Stimulated activated naive B cell treated with anti-CD40 and anti-IgM and Interleukin-4, amounts not matched to agents 10 μg/mL and 1 μg/mL and 100 μg/mL, for 72 hours (primary cell): Measurements from ENCODE around the gene STMND1.
A peak's percentile ranks its signal among the peaks of the same experiment; 100 is the strongest.

Source experiments
- ATAC-seq, 2 donors: fragments of 150-1000 bp; cut with Tn5 transposase; replicated peaks; 2 replicates each; pipeline ENCODE4 v1.10.0; 2021; ENCODE audit warnings: moderate library complexity in 1 of 2
- DNase-seq: peaks from one replicate; pipeline ENCODE4 v3.0.0; 2021
- H3K27ac Mint-ChIP-seq: one replicate; pipeline ENCODE4 v1.8.0; 2022; ENCODE audit warnings: mild to moderate bottlenecking, mixed read lengths
- H3K27me3 Mint-ChIP-seq, 2 donors: one replicate each; pipeline ENCODE4 v1.8.0; 2022; ENCODE audit warnings: mixed read lengths in 2 of 2
- H3K36me3 Mint-ChIP-seq, 2 donors: one replicate each; pipeline ENCODE4 v1.8.0; 2022; ENCODE audit warnings: mixed read lengths in 2 of 2, mild to moderate bottlenecking in 1 of 2
- H3K4me1 Mint-ChIP-seq, 2 donors: one replicate each; pipeline ENCODE4 v1.8.0; 2022; ENCODE audit warnings: mixed read lengths in 2 of 2, mild to moderate bottlenecking in 1 of 2
- H3K4me3 Mint-ChIP-seq, 2 donors: one replicate each; pipeline ENCODE4 v1.8.0; 2022; ENCODE audit warnings: mild to moderate bottlenecking in 2 of 2, mixed read lengths in 2 of 2, moderate library complexity in 1 of 2
- H3K9me3 Mint-ChIP-seq, 2 donors: one replicate each; pipeline ENCODE4 v1.8.0; 2022; ENCODE audit warnings: mixed read lengths in 2 of 2, mild to moderate bottlenecking in 1 of 2

Gene STMND1

DNA sequence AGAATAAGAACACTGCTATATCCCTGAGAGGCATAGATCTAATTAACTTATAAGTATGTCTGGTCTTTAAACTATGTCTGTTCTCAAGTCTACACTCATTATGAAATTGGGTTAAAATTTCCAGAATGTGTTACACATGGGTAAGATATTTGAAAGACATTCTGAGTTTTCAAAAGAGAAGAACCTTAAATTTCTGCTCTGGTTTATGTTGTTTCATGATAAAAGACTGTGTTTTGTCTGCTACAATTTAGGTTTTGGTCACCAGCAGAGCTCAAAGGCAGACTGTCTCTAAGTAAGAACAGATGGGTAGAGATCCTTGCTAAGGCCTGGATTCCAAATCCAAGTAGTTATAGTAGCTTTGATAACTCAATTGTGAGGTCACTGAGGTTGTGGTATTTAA, 6.0 kb downstream of the STMND1 start:
- H3K4me1 Mint-ChIP-seq, result no peaks in the 10 kb centered on the region
- no peak for ATAC-seq
- H3K4me3 Mint-ChIP-seq, result no peak overlapping the region
- H3K36me3 Mint-ChIP-seq, result no peaks in the 10 kb centered on the region
- H3K27me3 Mint-ChIP-seq, result peaks cover 9 to 16% of the 10 kb centered on the region in 2 donors
- DNase-seq, result no peak
- no peak overlapping the region for H3K27ac Mint-ChIP-seq
- H3K9me3 Mint-ChIP-seq, result peaks cover 5 to 6% of the 10 kb centered on the region in 2 donors

DNA sequence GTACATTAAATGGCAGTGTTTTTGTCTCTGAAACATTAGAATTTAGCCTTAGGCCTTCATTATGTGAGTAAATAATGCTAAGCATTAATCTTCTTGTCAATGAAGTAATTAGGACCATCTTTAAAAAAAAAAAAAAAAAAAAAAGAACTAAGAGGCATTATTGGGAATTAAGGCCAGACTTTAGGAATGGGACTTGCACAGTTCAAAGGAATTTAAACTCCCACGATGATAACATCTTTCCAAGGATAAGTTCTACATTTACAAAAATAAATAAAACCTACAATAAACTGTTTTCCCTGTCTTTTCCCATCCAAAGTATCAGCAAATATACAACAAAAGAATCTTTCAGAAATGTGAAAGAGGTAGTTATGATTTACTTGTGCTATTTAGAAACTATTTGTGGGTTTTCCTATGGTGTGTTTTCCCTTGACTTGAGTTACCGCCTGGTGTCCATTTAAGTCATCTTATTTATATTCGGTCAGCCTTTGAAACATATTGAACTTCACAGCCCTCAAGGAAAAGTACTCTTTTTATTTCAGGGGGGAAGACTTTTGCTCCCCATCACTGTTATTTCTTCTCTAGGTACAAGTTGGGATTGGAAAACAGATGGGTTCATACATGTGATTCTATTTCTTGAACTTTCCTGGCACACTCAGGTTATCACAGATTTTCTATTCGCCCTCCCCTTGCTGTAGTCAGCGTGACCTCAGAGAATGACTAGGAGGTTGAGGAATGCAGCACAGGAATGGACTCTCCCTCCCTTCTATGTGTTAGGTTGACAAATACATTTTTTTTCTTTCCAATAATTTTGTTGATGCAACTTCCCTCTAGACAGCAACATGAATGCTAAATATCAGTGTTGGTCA, 13.6 kb downstream of the STMND1 start:
- peaks cover 0 to 2% of the 10 kb centered on the region in 2 donors for H3K9me3 Mint-ChIP-seq
- ATAC-seq, result no peak
- no peak overlapping the region for H3K27ac Mint-ChIP-seq
- H3K4me1 Mint-ChIP-seq, result no peaks in the 10 kb centered on the region
- no peaks in the 10 kb centered on the region for H3K27me3 Mint-ChIP-seq
- DNase-seq, result no peak
- no peak overlapping the region for H3K4me3 Mint-ChIP-seq
- no peaks in the 10 kb centered on the region for H3K36me3 Mint-ChIP-seq

DNA sequence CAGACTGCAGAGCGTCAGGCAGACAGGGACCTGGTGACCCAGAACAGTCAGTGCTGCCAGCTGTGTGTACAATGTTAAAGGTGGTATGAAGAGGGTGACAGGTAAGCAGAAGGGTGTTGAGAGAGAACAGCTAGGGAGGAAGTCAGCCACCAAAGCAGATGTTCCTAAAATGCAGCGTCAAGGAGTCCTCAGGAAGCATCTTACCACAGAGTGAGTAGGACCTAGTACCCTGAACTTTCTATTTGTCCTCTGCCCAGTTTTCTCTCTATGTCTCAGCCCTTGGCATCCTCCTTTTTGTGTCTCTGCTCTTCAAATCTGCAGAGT, 14.2 kb downstream of the STMND1 start:
- Mint-ChIP-seq H3K27me3 (no peaks in the 10 kb centered on the region), H3K36me3 (no peaks in the 10 kb centered on the region), H3K27ac (no peak overlapping the region), H3K4me3 (no peak overlapping the region), H3K4me1 (no peaks in the 10 kb centered on the region), H3K9me3 (no peaks in the 10 kb centered on the region)
- ATAC-seq (no peak), DNase-seq (no peak)

DNA sequence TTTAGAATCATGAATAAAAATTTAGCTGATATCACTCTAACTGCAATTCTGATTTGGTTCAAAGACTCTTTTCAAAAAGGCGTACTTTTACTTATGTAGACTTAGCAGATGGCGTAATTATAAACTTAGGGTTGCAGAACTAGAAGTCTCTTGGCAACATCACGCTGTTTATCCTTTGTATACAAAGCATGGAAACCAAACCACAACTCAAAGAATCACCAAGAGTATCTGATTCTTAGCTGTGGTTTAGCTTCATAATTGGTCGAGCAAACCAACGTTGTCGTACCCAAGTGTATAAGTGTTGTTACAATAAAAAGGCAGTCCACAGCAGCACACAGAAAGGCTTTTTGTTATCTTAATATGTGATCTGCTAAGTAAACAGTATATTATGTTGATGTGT, 18.2 kb downstream of the STMND1 start:
- H3K36me3 Mint-ChIP-seq, result no peaks in the 10 kb centered on the region
- no peak for DNase-seq
- no peaks in the 10 kb centered on the region for H3K4me1 Mint-ChIP-seq
- no peaks in the 10 kb centered on the region for H3K27me3 Mint-ChIP-seq
- ATAC-seq, result no peak
- H3K9me3 Mint-ChIP-seq, result no peaks in the 10 kb centered on the region
- no peak overlapping the region for H3K27ac Mint-ChIP-seq
- no peak overlapping the region for H3K4me3 Mint-ChIP-seq

DNA sequence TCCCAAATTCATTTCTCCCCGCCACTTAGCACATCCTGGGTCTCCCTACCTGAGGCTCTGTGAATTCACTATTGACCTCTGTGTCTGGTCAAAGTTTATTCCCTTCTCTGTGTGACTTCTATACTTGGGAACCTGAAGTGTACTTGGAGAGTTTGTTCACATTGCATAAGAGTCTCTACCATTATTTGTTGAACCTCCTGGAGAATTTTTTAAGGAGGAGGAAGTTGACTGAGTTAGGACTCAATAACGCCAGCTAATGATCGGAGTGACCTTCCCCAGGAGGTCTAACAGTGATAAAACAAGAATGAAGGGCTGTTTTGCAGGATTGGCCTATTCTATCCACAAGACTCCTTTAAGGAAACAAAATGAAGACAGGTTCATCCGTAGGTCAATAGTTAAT, 23.6 kb downstream of the STMND1 start:
- no peak overlapping the region for H3K27ac Mint-ChIP-seq
- DNase-seq, result no peak
- ATAC-seq, result no peak
- no peaks in the 10 kb centered on the region for H3K36me3 Mint-ChIP-seq
- H3K27me3 Mint-ChIP-seq, result no peaks in the 10 kb centered on the region
- no peaks in the 10 kb centered on the region for H3K4me1 Mint-ChIP-seq
- H3K9me3 Mint-ChIP-seq, result no peaks in the 10 kb centered on the region
- no peak overlapping the region for H3K4me3 Mint-ChIP-seq

DNA sequence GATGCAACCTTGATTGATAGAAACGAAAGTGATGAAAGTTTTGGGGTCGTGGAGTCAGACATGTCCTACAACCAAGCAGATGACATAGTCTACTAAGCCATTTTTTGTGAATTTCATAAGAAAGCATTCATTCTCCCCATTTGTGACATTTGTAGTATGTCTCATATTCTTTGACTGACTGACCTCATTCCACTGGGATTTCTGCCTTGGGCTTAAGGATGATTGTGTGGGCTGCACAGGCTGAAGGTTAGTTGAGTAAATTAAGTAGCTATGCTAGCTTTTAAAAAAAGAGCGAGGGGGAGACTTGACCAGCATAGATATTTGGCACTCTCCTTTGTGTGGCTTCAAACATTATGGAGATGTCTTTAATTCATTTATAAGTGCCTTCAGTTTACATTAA, 28.9 kb downstream of the STMND1 start:
- Mint-ChIP-seq H3K4me3 (no peak overlapping the region), H3K27ac (no peak overlapping the region)

DNA sequence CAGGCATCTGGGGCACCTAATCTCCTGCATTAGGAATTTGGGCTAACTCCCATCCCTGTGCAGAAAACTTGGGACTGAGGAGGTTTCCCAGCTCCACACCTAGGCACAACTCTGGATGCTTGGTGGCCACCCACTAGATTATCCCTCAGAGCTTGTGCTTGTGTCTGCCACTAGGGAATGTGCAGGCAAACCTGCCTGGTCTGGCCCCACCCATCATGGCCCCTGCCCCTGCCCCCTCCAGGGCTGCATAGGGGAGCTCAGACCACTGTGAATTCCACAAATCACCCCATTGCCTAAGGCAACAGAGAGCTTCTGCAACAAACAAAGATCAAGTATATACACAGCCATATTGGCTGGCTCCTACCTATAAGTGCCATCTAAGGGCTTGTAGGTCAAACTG, 31.1 kb downstream of the STMND1 start:
- no peaks in the 10 kb centered on the region for H3K4me1 Mint-ChIP-seq
- H3K27me3 Mint-ChIP-seq, result peaks cover 0 to 5% of the 10 kb centered on the region in 2 donors
- H3K27ac Mint-ChIP-seq, result no peak overlapping the region
- H3K9me3 Mint-ChIP-seq, result peaks cover 16 to 18% of the 10 kb centered on the region in 2 donors
- no peak for DNase-seq
- H3K36me3 Mint-ChIP-seq, result peaks cover 0 to under 1% of the 10 kb centered on the region in 2 donors
- H3K4me3 Mint-ChIP-seq, result no peak overlapping the region
- no peak for ATAC-seq

More for the DNA sequence above, 28.9 kb downstream of the STMND1 start:
- Mint-ChIP-seq H3K36me3 (no peaks in the 10 kb centered on the region), H3K4me1 (no peaks in the 10 kb centered on the region), H3K27me3 (peaks cover 0 to 5% of the 10 kb centered on the region in 2 donors), H3K9me3 (peaks cover 6 to 10% of the 10 kb centered on the region in 2 donors)
- ATAC-seq (no peak), DNase-seq (no peak)

DNA sequence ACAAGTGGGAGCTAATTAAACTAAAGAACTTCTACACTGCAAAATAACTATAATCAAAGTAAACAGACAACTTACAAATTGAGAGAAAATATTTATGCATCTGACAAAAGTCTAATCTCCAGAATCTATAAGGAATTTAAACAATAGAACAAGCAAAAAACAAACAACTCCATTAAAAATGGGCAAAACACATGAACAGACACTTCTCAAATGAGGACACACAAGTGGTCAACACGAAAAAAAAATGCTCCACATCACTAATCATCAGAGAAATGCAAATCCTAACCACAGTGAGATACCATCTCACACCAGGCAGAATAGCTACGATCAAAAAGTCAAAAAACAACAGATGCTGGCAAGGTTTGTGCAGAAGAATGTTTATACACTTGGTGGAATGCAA, 36.2 kb downstream of the STMND1 start:
- peaks cover 0 to 2% of the 10 kb centered on the region in 2 donors for H3K36me3 Mint-ChIP-seq
- H3K9me3 Mint-ChIP-seq, result peaks cover 21 to 26% of the 10 kb centered on the region in 2 donors
- H3K27me3 Mint-ChIP-seq, result peaks cover 0 to 3% of the 10 kb centered on the region in 2 donors
- no peak overlapping the region for H3K27ac Mint-ChIP-seq
- ATAC-seq, result no peak
- H3K4me3 Mint-ChIP-seq, result no peak overlapping the region
- no peaks in the 10 kb centered on the region for H3K4me1 Mint-ChIP-seq
- DNase-seq, result no peak

DNA sequence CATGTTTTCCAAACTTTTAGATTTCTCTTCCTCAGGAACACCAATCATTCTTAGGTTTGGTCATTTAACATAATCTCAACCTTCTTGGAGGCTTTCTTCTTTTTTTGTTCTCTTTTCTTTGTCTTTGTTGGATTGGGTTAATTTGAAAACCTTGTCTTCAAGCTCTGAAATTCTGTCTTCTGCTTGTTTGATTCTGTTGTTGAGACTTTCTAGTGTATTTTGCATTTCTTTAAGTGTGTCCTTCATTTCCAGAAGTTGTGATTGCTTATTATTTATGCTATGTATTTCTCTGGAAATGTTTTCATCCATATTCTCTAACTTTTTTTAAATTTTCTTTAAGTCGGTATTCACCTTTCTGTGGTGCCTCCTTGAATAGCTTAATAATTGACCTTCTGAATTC, 42.2 kb downstream of the STMND1 start:
- no peak overlapping the region for H3K27ac Mint-ChIP-seq
- H3K4me1 Mint-ChIP-seq, result no peaks in the 10 kb centered on the region
- peaks cover 0 to 5% of the 10 kb centered on the region in 2 donors for H3K36me3 Mint-ChIP-seq
- no peak for ATAC-seq
- H3K9me3 Mint-ChIP-seq, result peaks cover 16 to 18% of the 10 kb centered on the region in 2 donors
- H3K27me3 Mint-ChIP-seq, result peaks cover 0 to 5% of the 10 kb centered on the region in 2 donors
- no peak overlapping the region for H3K4me3 Mint-ChIP-seq
- DNase-seq, result no peak

DNA sequence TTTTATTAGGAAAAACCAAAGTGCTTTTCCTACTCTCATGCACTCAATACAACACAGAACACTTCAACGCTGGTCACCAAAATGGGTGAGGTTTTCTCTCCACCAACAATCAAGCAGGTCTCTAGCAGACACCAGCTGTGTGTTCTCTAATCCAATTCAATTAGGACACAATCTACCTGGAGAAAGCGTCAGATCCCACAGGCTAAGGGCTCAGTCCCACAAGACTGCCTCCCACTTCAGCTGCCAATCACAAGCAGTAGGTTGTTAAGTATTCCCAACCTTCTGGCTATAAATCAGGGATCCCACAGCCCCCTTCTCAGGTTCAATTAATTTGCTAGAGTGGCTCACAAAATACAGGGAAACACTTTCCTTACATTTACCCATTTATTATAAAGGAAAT, 47.7 kb downstream of the STMND1 start:
- Mint-ChIP-seq H3K4me3 (no peak overlapping the region), H3K4me1 (no peaks in the 10 kb centered on the region), H3K9me3 (peaks cover 18% of the 10 kb centered on the region in 2 donors), H3K27ac (no peak overlapping the region), H3K36me3 (peaks cover 0 to 3% of the 10 kb centered on the region in 2 donors), H3K27me3 (no peaks in the 10 kb centered on the region)
- ATAC-seq (no peak), DNase-seq (no peak)

DNA sequence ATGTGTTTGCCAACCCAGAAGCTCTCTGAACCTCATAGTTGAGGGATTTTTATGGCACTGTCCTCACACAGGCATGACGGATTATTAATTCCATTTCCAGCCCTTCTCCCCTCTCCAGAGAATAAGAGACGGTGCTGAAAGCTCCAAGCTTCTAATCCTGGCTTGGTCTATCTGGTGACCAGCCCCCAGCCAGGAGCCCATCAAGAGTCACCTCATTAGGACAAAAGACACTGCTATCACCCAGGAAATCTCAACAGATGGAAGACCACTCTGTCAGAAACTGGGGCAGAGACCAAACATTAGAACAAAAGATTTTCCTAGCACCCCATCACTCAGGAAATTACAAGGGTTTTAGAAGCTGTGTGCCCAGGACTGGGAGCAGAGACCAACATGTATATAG, 48.2 kb downstream of the STMND1 start:
- H3K9me3 Mint-ChIP-seq, result peaks cover 14 to 16% of the 10 kb centered on the region in 2 donors
- no peak overlapping the region for H3K4me3 Mint-ChIP-seq
- H3K27ac Mint-ChIP-seq, result no peak overlapping the region
- no peaks in the 10 kb centered on the region for H3K4me1 Mint-ChIP-seq
- H3K27me3 Mint-ChIP-seq, result no peaks in the 10 kb centered on the region
- DNase-seq (no peak), ATAC-seq (no peak)
- peaks cover 0 to 3% of the 10 kb centered on the region in 2 donors for H3K36me3 Mint-ChIP-seq

DNA sequence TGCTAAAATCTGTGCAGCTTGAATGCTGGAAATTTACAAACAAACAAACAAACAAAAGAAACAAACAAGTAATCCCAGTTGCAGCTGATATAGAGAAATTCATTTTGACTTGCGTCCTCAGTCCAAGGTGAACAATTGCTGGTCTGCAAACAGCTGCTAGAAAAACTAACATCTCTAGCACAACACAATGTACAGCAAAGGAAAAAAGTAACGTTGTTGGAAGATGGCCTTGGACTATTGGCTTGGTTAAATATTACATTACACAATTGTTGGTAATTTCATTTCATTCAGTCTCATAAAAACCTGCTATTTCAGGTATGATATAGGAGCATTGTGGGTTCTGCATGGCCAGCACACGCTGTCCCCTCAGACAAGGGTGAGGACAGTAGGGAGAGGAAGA, 50.0 kb downstream of the STMND1 start:
- peaks cover 14 to 16% of the 10 kb centered on the region in 2 donors for H3K9me3 Mint-ChIP-seq
- no peak overlapping the region for H3K27ac Mint-ChIP-seq
- H3K4me3 Mint-ChIP-seq, result no peak overlapping the region
- ATAC-seq, result no peak
- H3K36me3 Mint-ChIP-seq, result peaks cover 0 to 3% of the 10 kb centered on the region in 2 donors
- no peaks in the 10 kb centered on the region for H3K4me1 Mint-ChIP-seq
- no peak for DNase-seq
- no peaks in the 10 kb centered on the region for H3K27me3 Mint-ChIP-seq

DNA sequence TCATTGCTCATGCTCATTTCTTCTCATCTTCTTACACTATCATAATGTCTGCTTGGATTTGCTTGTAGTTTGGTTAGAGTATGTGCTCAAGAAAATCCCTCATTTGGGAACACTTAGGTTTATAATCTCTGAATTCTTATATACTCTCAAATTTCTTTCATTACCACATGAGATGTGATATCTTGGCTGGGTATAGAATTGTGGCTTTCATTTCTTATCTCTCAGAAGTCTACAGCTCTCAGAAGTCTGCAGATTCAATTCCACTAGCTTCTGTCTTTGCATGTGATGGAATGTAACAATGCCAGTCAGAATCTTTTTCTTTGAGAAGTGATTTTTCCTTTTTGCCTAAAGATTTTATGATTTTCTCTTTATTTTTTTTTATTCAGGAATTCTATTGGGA, 50.9 kb downstream of the STMND1 start:
- DNase-seq (no peak), ATAC-seq (no peak)
- peaks cover 0 to 3% of the 10 kb centered on the region in 2 donors for H3K36me3 Mint-ChIP-seq
- no peak overlapping the region for H3K27ac Mint-ChIP-seq
- no peaks in the 10 kb centered on the region for H3K4me1 Mint-ChIP-seq
- H3K27me3 Mint-ChIP-seq, result no peaks in the 10 kb centered on the region
- no peak overlapping the region for H3K4me3 Mint-ChIP-seq
- H3K9me3 Mint-ChIP-seq, result peaks cover 14% of the 10 kb centered on the region in 2 donors

DNA sequence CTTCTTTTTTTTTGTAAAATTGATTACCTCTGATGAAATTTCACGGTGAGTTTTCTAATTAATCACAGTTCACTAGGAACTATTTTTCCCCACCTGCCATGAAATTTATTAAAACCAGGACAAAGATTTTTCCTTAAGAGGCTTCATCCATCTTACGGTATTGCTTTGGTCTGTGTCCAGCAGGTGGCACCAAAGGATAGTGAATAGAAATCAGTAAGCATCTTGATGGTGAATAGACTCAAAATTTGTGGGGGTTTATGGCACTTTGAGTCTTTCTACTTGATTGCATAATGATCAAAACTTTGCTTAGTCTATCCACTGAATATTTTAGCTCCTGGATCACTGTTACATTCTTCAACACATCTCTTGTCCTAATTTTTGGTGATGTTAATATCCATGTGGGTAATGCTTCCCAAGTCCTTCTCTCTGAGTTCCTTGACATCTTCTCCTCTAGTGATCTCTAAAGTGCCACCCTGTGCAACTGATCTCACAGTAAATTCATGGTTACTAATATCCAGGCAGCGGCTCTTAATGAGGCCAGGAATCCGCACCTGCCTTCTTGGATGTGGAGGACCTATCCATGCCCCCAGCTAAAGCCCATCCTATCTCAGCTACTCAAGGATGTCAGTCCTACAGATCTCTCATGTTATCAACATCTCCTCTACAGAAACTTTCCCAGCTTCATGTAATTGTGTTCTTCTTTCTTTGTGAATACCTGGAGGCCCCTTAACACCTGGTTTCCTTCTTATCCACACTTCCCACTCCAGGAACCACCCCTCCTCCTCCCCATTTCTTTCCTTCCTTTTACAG, 54.5 kb downstream of the STMND1 start:
- Mint-ChIP-seq H3K36me3 (peaks cover 0 to 3% of the 10 kb centered on the region in 2 donors), H3K4me3 (no peak overlapping the region), H3K4me1 (no peaks in the 10 kb centered on the region), H3K27ac (no peak overlapping the region), H3K9me3 (peaks cover 14% of the 10 kb centered on the region in 2 donors), H3K27me3 (peaks cover 5 to 13% of the 10 kb centered on the region in 2 donors)
- ATAC-seq (peak; percentile 41 to 65), DNase-seq (no peak)

DNA sequence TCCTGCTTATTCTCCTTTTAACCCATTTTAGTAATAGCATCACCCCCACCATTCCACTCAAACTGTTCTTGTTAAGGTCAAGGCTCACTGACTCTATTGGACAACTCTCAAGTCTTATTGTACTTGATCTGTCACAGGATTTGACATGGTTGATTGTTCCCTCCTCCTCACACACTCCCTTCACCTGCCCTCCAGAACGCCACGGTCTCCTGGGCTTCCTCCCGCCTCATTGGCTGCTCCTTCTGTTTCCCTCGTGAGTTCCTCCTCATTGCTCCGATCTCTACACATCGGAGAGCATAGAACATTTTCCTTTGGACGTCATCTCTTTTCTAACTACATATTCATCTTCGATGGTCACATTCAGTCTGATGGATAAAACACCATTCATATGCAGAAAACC, 55.1 kb downstream of the STMND1 start:
- Mint-ChIP-seq H3K9me3 (peaks cover 14% of the 10 kb centered on the region in 2 donors), H3K4me1 (no peaks in the 10 kb centered on the region), H3K27ac (no peak overlapping the region), H3K4me3 (no peak overlapping the region), H3K36me3 (peaks cover 0 to 3% of the 10 kb centered on the region in 2 donors), H3K27me3 (peaks cover 8 to 18% of the 10 kb centered on the region in 2 donors)
- no peak for ATAC-seq
- no peak for DNase-seq
